GM21381 (cell line): ENCODE data around the gene SOBP.

Source experiments
- ATAC-seq: cut with Tn5 transposase; IDR thresholded peaks from one replicate; pipeline ENCODE4 v1.9.1; 2021; ENCODE audit warnings: mild to moderate bottlenecking, moderate library complexity; ENCODE audit not compliant: unreplicated experiment

The SOBP gene

DNA sequence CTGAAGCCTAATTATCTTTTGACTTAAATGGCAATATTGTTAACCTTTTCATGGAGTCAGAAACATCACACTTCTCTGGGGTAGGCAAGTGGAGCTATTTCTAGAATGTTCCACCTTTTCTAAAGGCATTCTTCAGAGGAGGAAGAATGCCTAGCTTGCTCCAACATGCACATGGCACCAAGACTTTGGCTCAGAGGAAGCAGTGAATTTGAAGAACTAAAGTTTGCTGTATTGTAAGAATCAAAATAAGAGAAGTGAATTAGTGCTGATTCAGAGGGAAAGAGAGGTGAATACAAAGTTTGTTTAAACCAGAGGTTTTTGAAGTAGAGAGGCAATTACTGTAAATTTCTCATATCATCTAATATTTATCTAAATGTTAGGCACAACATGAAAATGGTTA lies 92.2 kb downstream of the SOBP start:
- no peak for ATAC-seq

GRCh38 chr6:107584726-107585125 lies 94.8 kb downstream of the SOBP start:
- ATAC-seq = no peak

GRCh38 chr6:107585815-107586435 lies 96.0 kb downstream of the SOBP start:
- ATAC-seq = no peak

GRCh38 chr6:107587451-107587850 lies 97.5 kb downstream of the SOBP start:
- ATAC-seq = no peak

DNA sequence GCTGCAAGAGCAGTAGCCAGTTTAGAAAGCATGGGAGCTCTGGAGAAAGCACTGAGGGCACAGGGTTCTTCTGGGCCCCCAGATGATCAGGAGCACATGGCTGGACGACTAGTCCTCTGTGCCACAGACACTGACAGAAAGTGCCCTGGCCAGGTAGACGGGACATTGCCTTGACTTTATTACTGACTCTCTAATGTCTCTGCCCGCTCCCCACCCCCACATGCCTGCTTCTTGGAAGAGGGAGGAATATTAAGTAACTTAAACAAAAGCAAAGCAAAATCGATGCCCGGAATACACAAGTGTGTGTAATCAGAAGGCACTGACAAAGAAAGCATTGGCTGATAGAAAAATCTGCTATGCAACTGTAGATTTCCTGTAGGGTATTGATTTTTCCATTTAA lies 99.3 kb downstream of the SOBP start:
- no peak for ATAC-seq

- ATAC-seq = no peak
These were observed 100.0 kb downstream of the SOBP start for GRCh38 chr6:107589934-107590333.

DNA sequence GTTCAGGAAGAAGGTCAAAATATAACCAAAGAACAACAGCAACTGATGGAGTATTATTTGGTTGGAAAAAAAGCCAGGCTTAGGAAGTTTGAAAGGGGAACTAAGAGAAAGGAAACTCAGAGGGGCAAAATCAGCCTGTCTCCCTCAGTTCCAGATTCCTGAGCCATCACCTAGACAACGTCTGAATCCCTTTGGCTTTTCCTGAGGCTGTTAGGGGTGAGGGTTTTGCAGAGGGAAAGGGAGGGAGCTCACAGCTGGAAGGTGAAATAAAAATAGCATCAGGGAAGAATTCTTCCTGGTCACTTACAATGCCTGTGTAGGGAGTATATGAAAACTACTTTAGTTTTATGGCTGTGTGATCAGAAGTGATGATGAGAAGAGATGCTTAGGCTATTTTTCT lies 100.5 kb downstream of the SOBP start:
- no peak for ATAC-seq

GRCh38 chr6:107591346-107591745 lies 101.4 kb downstream of the SOBP start:
- no peak for ATAC-seq

GRCh38 chr6:107592806-107593205 lies 102.9 kb downstream of the SOBP start:
- ATAC-seq = no peak

GRCh38 chr6:107594736-107595135 lies 104.8 kb downstream of the SOBP start:
- no peak for ATAC-seq

DNA sequence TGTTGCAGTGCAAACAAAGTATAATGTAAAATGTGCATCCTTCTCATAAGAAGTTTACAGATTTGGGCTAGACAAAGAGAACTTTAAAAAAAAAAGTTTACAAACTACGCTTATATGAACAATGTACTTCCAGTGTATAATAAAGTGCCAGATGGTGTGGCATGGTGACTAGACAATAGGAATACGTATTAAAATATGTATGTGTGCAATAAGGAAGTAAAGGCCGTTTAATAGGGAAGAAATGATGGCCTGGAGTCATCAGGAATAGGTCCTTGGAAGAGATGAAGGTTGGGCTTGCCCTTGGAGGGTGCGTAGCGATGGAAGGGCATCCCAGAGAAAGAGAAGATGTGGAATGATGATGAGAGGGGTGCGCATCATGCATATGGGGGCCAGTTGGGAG lies 108.2 kb downstream of the SOBP start:
- ATAC-seq = no peak

- ATAC-seq = no peak
These were observed 109.1 kb downstream of the SOBP start for GRCh38 chr6:107599043-107599442.

GRCh38 chr6:107600121-107600520 lies 110.2 kb downstream of the SOBP start:
- no peak for ATAC-seq

- ATAC-seq = no peak
These were observed 111.0 kb downstream of the SOBP start for GRCh38 chr6:107600936-107601335.

DNA sequence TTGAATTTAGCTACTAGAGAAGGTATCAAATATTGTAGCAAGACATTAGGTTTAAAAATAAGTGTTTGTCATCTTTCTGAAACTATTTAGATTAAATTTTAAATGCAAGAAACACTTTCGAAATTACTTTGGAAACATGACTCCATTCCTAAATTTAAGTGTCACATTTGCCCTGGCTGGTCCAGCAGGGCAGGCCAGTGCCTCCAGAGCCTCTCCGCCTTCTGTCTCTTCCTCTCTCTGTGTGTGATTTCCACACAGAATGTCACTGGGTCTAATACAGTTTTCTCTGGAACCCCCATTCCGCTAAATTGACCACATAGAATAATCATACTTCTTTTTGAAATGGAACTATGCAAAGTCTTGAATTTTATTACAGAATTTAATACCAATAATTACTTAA lies 111.5 kb downstream of the SOBP start:
- ATAC-seq = no peak

DNA sequence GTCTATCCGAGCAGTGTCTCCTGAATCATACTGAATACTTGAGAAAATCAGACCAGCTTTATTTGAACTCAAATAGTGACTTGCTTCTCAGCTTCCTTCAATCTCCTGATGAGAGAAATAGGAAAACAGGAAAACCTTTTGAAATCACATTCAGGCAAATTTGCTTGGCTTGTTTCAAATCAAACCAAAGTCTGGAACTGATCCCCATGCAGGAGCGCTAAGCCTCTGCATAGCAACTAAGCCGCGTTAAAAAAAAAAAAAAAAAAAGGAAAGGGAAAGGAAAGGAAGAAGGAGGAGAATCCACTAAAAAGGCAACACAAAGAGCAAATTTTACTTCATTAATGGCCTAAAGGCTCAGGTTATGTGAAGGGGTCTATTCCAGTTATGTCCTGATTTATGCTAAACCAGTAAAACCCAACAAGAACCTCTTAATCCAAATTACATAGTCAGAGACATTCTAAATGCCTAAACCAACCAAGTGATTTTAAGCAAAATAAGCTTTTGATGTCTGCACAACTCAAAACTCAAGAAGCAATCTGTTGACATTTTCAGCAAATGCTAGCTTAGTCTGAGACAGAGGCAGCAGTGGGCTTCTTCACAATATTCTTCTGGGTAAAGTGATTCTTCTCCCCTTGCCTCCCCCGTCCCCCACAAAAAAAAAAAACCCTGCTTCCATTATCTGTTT lies 112.5 kb downstream of the SOBP start:
- ATAC-seq = no peak

- ATAC-seq = no peak
These were observed 113.1 kb downstream of the SOBP start for GRCh38 chr6:107603006-107603370.

DNA sequence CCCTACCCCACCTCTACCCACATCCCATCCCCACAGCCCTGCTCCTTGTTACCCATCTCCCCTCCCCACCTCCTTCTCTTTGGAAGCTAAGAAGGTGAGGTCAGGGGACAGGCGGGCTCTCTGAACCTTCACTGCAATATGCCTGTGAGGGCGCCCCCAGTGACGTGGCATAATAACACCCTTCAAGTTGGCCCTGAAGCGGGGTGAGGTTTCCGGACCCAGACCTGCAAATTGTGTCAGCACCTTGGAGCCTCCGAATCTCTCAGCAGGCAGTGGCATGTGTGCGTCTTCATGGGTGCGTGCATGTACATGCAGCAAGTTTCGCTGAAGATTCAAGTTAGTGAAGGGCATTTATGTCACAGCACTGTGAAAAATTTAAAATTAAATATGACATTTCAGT lies 114.6 kb downstream of the SOBP start:
- ATAC-seq = no peak

GRCh38 chr6:107606407-107606806 lies 116.5 kb downstream of the SOBP start:
- ATAC-seq = no peak

DNA sequence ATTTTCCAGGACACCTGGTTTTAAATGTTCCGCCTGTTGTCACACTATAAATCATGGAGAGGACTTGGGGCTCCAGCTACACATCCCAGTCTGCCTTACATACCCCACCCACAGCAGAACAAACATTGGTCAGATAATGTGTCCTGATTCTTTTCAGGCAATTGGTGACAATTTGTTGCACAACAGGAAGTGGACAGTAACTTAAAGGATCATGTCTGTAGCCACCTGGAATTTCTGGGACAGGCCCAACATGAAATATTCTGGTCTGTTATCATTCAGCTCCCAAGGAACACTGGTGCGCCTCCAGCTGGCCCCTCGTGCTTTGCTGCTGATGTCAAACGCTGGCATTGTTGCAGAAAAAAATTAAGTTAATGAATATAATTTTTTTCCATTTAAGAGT lies 117.2 kb downstream of the SOBP start:
- no peak for ATAC-seq

DNA sequence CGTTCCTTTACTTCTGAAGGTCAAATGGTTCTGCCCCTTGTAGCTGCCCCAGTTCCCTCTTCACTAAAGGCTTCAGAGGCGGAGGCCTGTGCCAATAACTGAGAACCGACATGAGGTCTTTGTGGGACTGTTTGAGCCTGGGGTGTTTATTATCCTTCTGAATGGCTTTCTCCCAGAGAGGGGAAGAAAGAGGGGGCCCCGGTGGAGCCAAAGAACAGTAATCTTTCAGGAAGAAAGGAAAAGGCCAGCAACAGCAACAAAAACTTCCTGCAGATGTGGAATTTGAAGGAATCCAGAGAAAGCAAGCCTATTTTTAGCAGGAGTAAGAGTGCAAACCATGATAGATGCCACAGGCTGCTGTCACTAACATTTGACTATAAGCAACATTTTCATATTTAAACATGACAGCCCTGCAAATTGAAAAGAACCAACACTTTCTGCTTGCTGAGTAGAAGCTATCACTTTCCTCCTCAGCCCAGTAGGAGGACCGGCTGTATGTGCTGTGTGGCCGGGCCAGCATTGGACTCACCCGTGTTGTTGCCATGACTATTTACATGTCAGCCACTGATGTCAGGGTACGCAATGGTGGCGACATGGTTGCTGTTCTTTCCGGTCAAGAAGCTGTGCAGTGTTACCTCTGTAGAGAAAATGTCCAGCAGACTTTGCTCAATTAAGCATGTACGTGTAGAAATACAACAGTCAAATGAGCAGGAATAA lies 121.3 kb downstream of the SOBP start:
- no peak for ATAC-seq

- ATAC-seq = no peak
These were observed 123.0 kb downstream of the SOBP start for GRCh38 chr6:107612762-107613415.
